Mucosa of gallbladder (tissue), 1 donor: ENCODE measurements around the gene GEMIN8. TPM values are rescaled to one million over a fixed set of nuclear protein-coding genes. Genes with fewer than 3 reads are reported as not detected.

Experiments used
- total RNA-seq: library from RNA; stranded (reverse); gene quantifications from one replicate; pipeline ENCODE4 v1.2.1, GENCODE V29; 2021
- donor health status: DM: no; HTN: no; CAD: no.

The GEMIN8 gene
- total RNA-seq, 1 donor from 2014 or later = 24.5 TPM

Other genes starting within 250 kb of the GEMIN8 start
- 6.8 TPM for gene GPM6B, start 212.8 kb downstream of the GEMIN8 start, total RNA-seq